GM12875 (cell line): ENCODE measurements around the gene SCAMP4.
A peak's percentile ranks its signal among the peaks of the same experiment; 100 is the strongest.

ENCODE experiments used
- H3K4me3 ChIP-seq: one replicate; pipeline ENCODE4 v1.5.1; 2011; ENCODE audit warnings: low read depth, low read length, control low read depth
- CTCF ChIP-seq: IDR thresholded peaks from 2 replicates; pipeline ENCODE4 v1.5.1; 2011; ENCODE audit warnings: low read depth, mild to moderate bottlenecking, control low read depth, inconsistent platforms, low read length, moderate library complexity, borderline replicate concordance; ENCODE audit not compliant: insufficient read depth

Gene SCAMP4

GRCh38 chr19:1943661-1944087, 38.5 kb downstream of the SCAMP4 start:
- H3K4me3 ChIP-seq, result peak overlapping the region; percentile 24
- no peak for TF ChIP-seq CTCF

- TF ChIP-seq CTCF, result no peak
- no peak overlapping the region for H3K4me3 ChIP-seq
Measured at GRCh38 chr19:1944088-1944915, 39.1 kb downstream of the SCAMP4 start.

GRCh38 chr19:1944916-1945561, 39.8 kb downstream of the SCAMP4 start:
- H3K4me3 ChIP-seq, result no peak overlapping the region
- TF ChIP-seq CTCF, result no peak

GRCh38 chr19:1945899-1946298, 40.7 kb downstream of the SCAMP4 start:
- no peak overlapping the region for H3K4me3 ChIP-seq
- TF ChIP-seq CTCF, result peak; percentile 53; the same call in 1 of the 2 replicates

GRCh38 chr19:1947651-1948209, 42.5 kb downstream of the SCAMP4 start:
- H3K4me3 ChIP-seq, result no peak overlapping the region
- TF ChIP-seq CTCF, result no peak

- H3K4me3 ChIP-seq, result no peak overlapping the region
- no peak for TF ChIP-seq CTCF
Measured at GRCh38 chr19:1949304-1950101, 44.3 kb downstream of the SCAMP4 start.
